Skeletal muscle tissue (tissue), 4 donors: ENCODE data around the gene HSD17B1. TPM values are rescaled to one million over a fixed set of nuclear protein-coding genes. Genes with fewer than 3 reads are reported as not detected.

ENCODE experiments used
- H3K27ac ChIP-seq: one replicate; pipeline ENCODE4 v1.7.0; 2013; ENCODE audit warnings: mild to moderate bottlenecking, low read depth, low read length, inconsistent platforms
- H3K27me3 ChIP-seq, 3 donors: one replicate each; pipeline ENCODE4 v1.7.0; 2013; ENCODE audit warnings: low read length in 3 of 3; ENCODE audit not compliant: control insufficient read depth in 3 of 3, insufficient read depth in 3 of 3
- H3K36me3 ChIP-seq, 3 donors: one replicate each; pipeline ENCODE4 v1.7.0; 2013; ENCODE audit warnings: low read length in 3 of 3; ENCODE audit not compliant: control insufficient read depth in 3 of 3, insufficient read depth in 3 of 3
- H3K4me1 ChIP-seq, 3 donors: one replicate each; pipeline ENCODE4 v1.7.0; 2013; ENCODE audit warnings: low read length in 3 of 3, mild to moderate bottlenecking in 3 of 3; ENCODE audit not compliant: control insufficient read depth in 3 of 3, insufficient read depth in 3 of 3
- H3K4me3 ChIP-seq, 3 donors: one replicate each; pipeline ENCODE4 v1.7.0; 2013; ENCODE audit warnings: low read length in 3 of 3
- H3K9ac ChIP-seq, 3 donors: one replicate each; pipeline ENCODE4 v1.7.0; 2013; ENCODE audit warnings: low read length in 3 of 3, mild to moderate bottlenecking in 3 of 3, moderate library complexity in 2 of 3, low read depth in 1 of 3
- H3K9me3 ChIP-seq, 3 donors: one replicate each; pipeline ENCODE4 v1.7.0; 2013; ENCODE audit warnings: low read length in 3 of 3; ENCODE audit not compliant: control insufficient read depth in 3 of 3
- total RNA-seq: library from RNA; depleted of rRNA; stranded (reverse); fragments of >200 nt; gene quantifications from one replicate; pipeline ENCODE4 v1.2.3, GENCODE V29; 2014
- donor health status: Osteomylitis.

The HSD17B1 gene
- total RNA-seq, 1 donor from 2014 or later: 1.6 TPM

GRCh38 chr17:42590886-42591285, 38.2 kb downstream of the HSD17B1 start:
- Histone ChIP-seq H3K9ac (no peak overlapping the region), H3K27me3 (no peaks in the 10 kb centered on the region), H3K4me3 (no peak overlapping the region), H3K4me1 (peaks cover 4 to 15% (median 10%) of the 10 kb centered on the region in 3 donors), H3K36me3 (peaks cover 24 to 36% (median 35%) of the 10 kb centered on the region in 3 donors), H3K27ac (no peak overlapping the region), H3K9me3 (no peaks in the 10 kb centered on the region)

DNA sequence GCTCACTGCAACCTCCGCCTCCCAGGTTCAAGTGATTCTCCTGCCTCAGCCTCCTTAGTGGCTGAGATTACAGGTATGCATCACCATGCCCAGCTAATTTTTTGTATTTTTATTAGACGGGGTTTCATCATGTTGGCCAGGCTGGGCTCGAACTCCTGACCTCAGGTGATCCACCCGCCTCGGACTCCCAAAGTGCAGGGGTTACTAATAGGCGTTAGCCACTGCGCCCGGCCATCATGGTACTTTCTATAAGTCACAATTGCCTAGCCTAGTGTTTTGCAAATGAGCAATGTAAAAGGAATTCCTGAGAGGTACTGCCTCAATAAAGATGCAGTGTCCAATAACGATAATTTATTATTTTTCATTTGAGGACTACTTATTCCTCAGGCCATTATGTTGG, 38.7 kb downstream of the HSD17B1 start:
- peaks cover 4 to 14% (median 10%) of the 10 kb centered on the region in 3 donors for H3K4me1 ChIP-seq
- no peaks in the 10 kb centered on the region for H3K27me3 ChIP-seq
- peaks cover 20 to 35% (median 31%) of the 10 kb centered on the region in 3 donors for H3K36me3 ChIP-seq
- no peak overlapping the region for H3K27ac ChIP-seq
- no peak overlapping the region for H3K4me3 ChIP-seq
- no peak overlapping the region for H3K9ac ChIP-seq
- no peaks in the 10 kb centered on the region for H3K9me3 ChIP-seq

DNA sequence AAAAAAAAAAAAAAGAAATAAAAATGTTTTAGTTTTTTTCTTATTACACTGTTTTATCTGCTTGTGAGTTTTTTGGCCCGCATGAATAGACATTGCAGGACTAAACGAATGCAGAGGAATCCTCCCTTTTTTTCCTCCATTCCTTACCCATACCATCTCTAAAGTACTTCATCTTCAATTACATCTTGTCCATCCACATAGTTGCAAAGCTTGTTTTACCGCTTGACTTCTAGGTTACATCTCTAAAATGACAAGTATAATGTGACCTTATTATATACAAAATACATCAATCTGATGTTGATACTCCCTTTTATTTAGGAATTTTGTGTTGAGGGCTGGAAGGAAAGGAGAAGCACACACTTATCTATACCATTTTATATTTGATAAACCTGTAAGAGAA, 43.7 kb downstream of the HSD17B1 start:
- Histone ChIP-seq H3K9ac (no peak overlapping the region), H3K27me3 (no peaks in the 10 kb centered on the region), H3K9me3 (no peaks in the 10 kb centered on the region), H3K36me3 (peaks cover 0 to 7% (median 6%) of the 10 kb centered on the region in 3 donors), H3K4me3 (no peak overlapping the region), H3K27ac (no peak overlapping the region), H3K4me1 (peaks cover 3 to 14% (median 11%) of the 10 kb centered on the region in 3 donors)

DNA sequence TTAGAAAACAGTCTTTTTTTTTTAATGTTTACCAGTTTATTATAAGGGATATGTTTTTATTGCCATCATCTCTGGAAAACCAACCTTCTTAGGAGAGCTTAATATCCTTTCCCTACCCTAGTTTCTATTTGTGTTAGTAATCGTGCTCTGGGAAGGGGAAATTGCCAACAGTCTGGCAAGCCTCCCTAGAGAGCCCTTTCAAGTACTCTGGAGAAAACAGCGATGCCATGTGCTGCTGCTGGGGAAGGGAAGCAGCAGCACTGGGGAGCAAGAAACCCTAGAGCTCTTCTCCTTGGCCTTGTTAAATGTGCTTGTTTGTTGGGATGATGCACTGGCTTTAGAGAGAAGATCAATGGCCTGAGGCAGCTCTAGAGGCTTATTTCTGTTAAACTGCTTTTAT, 46.2 kb downstream of the HSD17B1 start:
- Histone ChIP-seq H3K9me3 (no peaks in the 10 kb centered on the region), H3K9ac (no peak overlapping the region), H3K4me1 (peaks cover 3 to 14% (median 11%) of the 10 kb centered on the region in 3 donors), H3K27ac (no peak overlapping the region), H3K27me3 (no peaks in the 10 kb centered on the region), H3K36me3 (peaks cover 0 to 3% (median 0%) of the 10 kb centered on the region in 3 donors), H3K4me3 (no peak overlapping the region)

GRCh38 chr17:42603318-42603717, 50.6 kb downstream of the HSD17B1 start:
- Histone ChIP-seq H3K27me3 (no peaks in the 10 kb centered on the region), H3K4me3 (no peak overlapping the region), H3K4me1 (peaks cover 27 to 47% (median 34%) of the 10 kb centered on the region in 3 donors), H3K27ac (no peak overlapping the region), H3K9me3 (no peaks in the 10 kb centered on the region), H3K36me3 (peaks cover 0 to 3% (median 0%) of the 10 kb centered on the region in 3 donors), H3K9ac (no peak overlapping the region)

Other genes with a start within 250 kb of the HSD17B1 start
- 44.9 TPM for gene STAT3, start 164.5 kb upstream of the HSD17B1 start, total RNA-seq
- gene CAVIN1, start 129.7 kb upstream of the HSD17B1 start, total RNA-seq: 238 TPM
- gene ATP6V0A1, start 94.0 kb upstream of the HSD17B1 start, total RNA-seq: 66.8 TPM
- 14.1 TPM for gene NAGLU, start 16.7 kb upstream of the HSD17B1 start, total RNA-seq
- 6.3 TPM for gene COASY, start 9.2 kb downstream of the HSD17B1 start, total RNA-seq
- gene MLX, start 14.2 kb downstream of the HSD17B1 start, total RNA-seq: 21.9 TPM
- 2.1 TPM for gene PSMC3IP, start 24.8 kb downstream of the HSD17B1 start, total RNA-seq
- gene RETREG3, start 56.5 kb downstream of the HSD17B1 start, total RNA-seq: 47.5 TPM
- gene TUBG1, start 56.8 kb downstream of the HSD17B1 start, total RNA-seq: 13.0 TPM
- gene TUBG2, start 106.4 kb downstream of the HSD17B1 start, total RNA-seq: 1.6 TPM
- 20.4 TPM for gene PLEKHH3, start 124.1 kb downstream of the HSD17B1 start, total RNA-seq
- gene CCR10, start 128.9 kb downstream of the HSD17B1 start, total RNA-seq: 0.52 TPM
- 8.9 TPM for gene CNTNAP1, start 129.6 kb downstream of the HSD17B1 start, total RNA-seq
- 13.0 TPM for gene EZH1, start 192.1 kb downstream of the HSD17B1 start, total RNA-seq
- gene RAMP2, start 208.3 kb downstream of the HSD17B1 start, total RNA-seq: 16.2 TPM
- gene VPS25, start 220.5 kb downstream of the HSD17B1 start, total RNA-seq: 38.6 TPM
- not detected for gene WNK4, start 227.7 kb downstream of the HSD17B1 start, total RNA-seq
- 99.2 TPM for gene COA3, start 245.8 kb downstream of the HSD17B1 start, total RNA-seq
- gene CNTD1, start 245.9 kb downstream of the HSD17B1 start, total RNA-seq: 1.0 TPM